Gastroesophageal sphincter (tissue), 4 donors: ENCODE results near the gene CHST15. TPM values are rescaled to one million over a fixed set of nuclear protein-coding genes. Genes with fewer than 3 reads are reported as not detected.
A peak's percentile ranks its signal among the peaks of the same experiment; 100 is the strongest.
"Not testable (repeated sequence)": the region's sequence is repeated elsewhere in the genome, so short reads cannot be mapped to it uniquely, and the experiment has no call there.

ENCODE experiments used
- ATAC-seq: fragments of 150-250 bp; one replicate; pipeline ENCODE4 v1.9.1; 2016; ENCODE audit warnings: mild to moderate bottlenecking, moderate library complexity
- H3K27ac ChIP-seq, 4 donors: fragments of 200-600 bp; sonication (generic) in 3 of 4; 1 replicate in 3 of 4; 2 replicates in 1 of 4; pipeline ENCODE4 v1.5.1; 2016 to 2019
- H3K27me3 ChIP-seq: fragments of 200-600 bp; sonication (generic); one replicate; pipeline ENCODE4 v1.5.1; 2019
- H3K36me3 ChIP-seq, 2 donors: fragments of 200-600 bp; sonication (generic); one replicate each; pipeline ENCODE4 v1.5.1; 2019; ENCODE audit warnings: control low read depth in 1 of 2
- H3K4me1 ChIP-seq, 3 donors: fragments of 200-600 bp; sonication (generic); 1 replicate in 2 of 3; 2 replicates in 1 of 3; pipeline ENCODE4 v1.5.1; 2016 to 2019; ENCODE audit warnings: control low read depth in 2 of 3
- H3K4me3 ChIP-seq, 2 donors: fragments of 200-600 bp; sonication (generic); one replicate each; pipeline ENCODE4 v1.5.1; 2019; ENCODE audit warnings: mild to moderate bottlenecking in 1 of 2, moderate library complexity in 1 of 2
- H3K9me3 ChIP-seq, 3 donors: fragments of 200-600 bp; sonication (generic); one replicate each; pipeline ENCODE4 v1.5.1; 2017 to 2019; ENCODE audit warnings: control low read depth in 2 of 3
- EP300 ChIP-seq: sonication (generic); formaldehyde crosslinking; IDR thresholded peaks from one replicate; pipeline ENCODE4 v1.6.1; 2017; ENCODE audit warnings: antibody characterized with exemption, mild to moderate bottlenecking
- POLR2A ChIP-seq, 2 donors: fragments of 450-650 bp; IDR thresholded peaks; one replicate each; pipeline ENCODE4 v1.6.1; 2017; ENCODE audit warnings: antibody characterized with exemption in 2 of 2, mild to moderate bottlenecking in 2 of 2, moderate library complexity in 1 of 2
- POLR2AphosphoS5 ChIP-seq: sonication (generic); formaldehyde crosslinking; IDR thresholded peaks from one replicate; pipeline ENCODE4 v1.6.1; 2017; ENCODE audit warnings: antibody characterized with exemption
- WGBS, 2 donors: methylation state at CpG; one replicate each; pipeline ENCODE4 v1.1.5; 2018; ENCODE audit warnings: low coverage in 1 of 2; 5-methylcytosine and 5-hydroxymethylcytosine counted together
- total RNA-seq, 4 donors: library from RNA; depleted of rRNA; stranded (reverse); fragments of >200 nt; gene quantifications; one replicate each; pipeline ENCODE4 v1.1.0, GENCODE V29; 2016
- TF ChIP-seq, protein P1 (sequence below), 4 experiments: fragments of 200-600 bp in 2 of 4; fragments of 450-650 bp in 2 of 4; sonication (generic) in 1 of 4; IDR thresholded peaks; one replicate each; pipeline ENCODE4 v1.5.1; 2017 to 2019; ENCODE audit warnings: antibody characterized with exemption in 4 of 4, mild to moderate bottlenecking in 2 of 4, moderate library complexity in 2 of 4

Gene CHST15
- total RNA-seq, 4 donors from 2014 or later, result 63.5 to 87.5 (median 74.3) TPM

DNA sequence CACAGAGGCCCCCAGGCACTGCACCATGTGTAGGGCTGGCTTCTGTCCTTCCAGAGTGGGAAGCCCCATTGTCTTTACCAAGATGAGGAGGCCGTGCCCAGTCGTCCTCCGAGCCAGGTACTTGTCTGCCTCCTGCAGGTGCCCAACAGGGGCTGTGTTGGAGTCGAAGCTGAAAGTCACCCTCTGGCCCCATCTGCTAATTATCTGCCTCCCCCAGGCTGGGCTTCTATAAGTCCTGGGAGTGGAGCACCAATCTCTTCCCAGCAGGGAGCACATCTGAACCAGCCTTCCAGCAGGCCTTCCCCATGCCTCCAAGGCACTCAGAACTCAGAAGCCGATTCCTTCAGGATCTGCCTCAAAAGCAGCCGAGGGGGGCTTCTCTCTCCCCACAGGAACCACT lies 11.6 kb upstream of the CHST15 start:
- H3K27me3 ChIP-seq, result no peaks in the 10 kb centered on the region
- no peak overlapping the region for H3K4me3 ChIP-seq
- H3K36me3 ChIP-seq, result no peaks in the 10 kb centered on the region
- H3K9me3 ChIP-seq, result no peaks in the 10 kb centered on the region
- 67% methylated on average over 1 of the region's 6 CpGs for WGBS, 2 donors
- TF ChIP-seq POLR2AphosphoS5, result no peak
- no peak for TF ChIP-seq POLR2A (IDR thresholded peaks at IDR 0.05)
- no peak for TF ChIP-seq EP300
- TF ChIP-seq, protein P1, sequence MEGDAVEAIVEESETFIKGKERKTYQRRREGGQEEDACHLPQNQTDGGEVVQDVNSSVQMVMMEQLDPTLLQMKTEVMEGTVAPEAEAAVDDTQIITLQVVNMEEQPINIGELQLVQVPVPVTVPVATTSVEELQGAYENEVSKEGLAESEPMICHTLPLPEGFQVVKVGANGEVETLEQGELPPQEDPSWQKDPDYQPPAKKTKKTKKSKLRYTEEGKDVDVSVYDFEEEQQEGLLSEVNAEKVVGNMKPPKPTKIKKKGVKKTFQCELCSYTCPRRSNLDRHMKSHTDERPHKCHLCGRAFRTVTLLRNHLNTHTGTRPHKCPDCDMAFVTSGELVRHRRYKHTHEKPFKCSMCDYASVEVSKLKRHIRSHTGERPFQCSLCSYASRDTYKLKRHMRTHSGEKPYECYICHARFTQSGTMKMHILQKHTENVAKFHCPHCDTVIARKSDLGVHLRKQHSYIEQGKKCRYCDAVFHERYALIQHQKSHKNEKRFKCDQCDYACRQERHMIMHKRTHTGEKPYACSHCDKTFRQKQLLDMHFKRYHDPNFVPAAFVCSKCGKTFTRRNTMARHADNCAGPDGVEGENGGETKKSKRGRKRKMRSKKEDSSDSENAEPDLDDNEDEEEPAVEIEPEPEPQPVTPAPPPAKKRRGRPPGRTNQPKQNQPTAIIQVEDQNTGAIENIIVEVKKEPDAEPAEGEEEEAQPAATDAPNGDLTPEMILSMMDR (IDR thresholded peaks at IDR 0.05), result no peak
- H3K4me1 ChIP-seq, result peaks cover 0 to 37% (median 19%) of the 10 kb centered on the region in 3 donors
- H3K27ac ChIP-seq, result peak overlapping the region; percentile 74 to 85 (median 80)
- no peak for ATAC-seq

DNA sequence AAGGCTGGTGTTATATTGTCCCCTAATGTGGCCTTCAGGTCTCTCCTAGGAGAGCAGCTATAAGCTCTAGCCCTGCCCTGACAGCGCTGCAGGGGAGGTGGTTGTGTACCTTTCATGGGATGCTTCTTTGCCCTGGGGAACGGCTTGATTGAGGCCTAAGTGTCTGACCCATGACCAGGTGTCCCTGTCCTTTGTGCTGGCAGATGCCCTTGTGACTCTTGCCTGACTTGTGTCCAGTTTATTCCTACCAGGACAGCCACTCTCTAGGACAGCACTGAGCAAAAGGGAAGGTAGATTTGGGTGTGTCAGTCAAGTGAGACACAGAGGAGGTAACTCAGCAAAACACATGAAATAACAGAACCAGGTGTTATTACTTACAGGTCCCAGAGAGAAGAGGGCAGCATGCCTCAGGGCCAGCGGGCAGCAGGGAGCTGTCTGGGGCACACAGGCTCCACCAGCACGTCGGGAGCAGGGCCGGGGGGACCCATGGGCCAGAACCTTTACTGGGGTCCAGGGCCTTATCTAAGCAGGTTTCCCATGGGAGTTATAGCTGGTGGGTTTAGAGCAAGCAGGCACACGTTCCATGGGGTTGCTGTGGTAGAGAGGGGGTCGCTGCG lies 10.7 kb upstream of the CHST15 start:
- no peak for ATAC-seq
- no peaks in the 10 kb centered on the region for H3K9me3 ChIP-seq
- H3K36me3 ChIP-seq, result no peaks in the 10 kb centered on the region
- H3K27ac ChIP-seq, result peak overlapping the region in 2 of 4 donors; percentile 80 to 81
- H3K4me1 ChIP-seq, result peaks cover 0 to 37% (median 19%) of the 10 kb centered on the region in 3 donors
- TF ChIP-seq EP300, result no peak
- TF ChIP-seq, protein P1 (IDR thresholded peaks at IDR 0.05), result no peak
- no peak for TF ChIP-seq POLR2AphosphoS5
- TF ChIP-seq POLR2A (IDR thresholded peaks at IDR 0.05), result no peak
- H3K27me3 ChIP-seq, result no peaks in the 10 kb centered on the region
- H3K4me3 ChIP-seq, result no peak overlapping the region
- 81 to 95% methylated on average over 3 to 4 of the region's 9 CpGs for WGBS, 2 donors

DNA sequence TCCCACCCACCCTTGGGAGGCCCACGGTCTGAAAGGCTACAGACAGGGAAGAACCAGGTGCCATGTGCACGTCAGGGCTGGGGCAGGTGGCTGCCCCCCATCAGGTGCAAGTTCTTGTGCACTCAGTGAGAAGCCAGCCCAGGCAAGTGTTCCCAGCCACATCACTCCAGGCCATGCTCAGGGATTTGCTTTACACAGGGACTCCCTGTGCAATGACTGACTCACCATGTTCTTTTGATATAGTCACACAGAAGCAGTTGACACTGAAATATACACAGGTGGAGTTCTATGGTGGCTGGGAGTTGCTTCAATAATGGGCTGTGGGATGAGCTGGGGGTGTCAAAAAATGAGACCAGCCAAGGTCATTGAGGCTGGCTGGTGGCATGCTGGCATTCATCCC lies 8.0 kb upstream of the CHST15 start:
- no CpG with 5 or more reads among the region's 2 CpGs for WGBS, 2 donors
- Histone ChIP-seq H3K9me3 (no peaks in the 10 kb centered on the region), H3K4me1 (peaks cover 0 to 30% (median 10%) of the 10 kb centered on the region in 3 donors), H3K4me3 (no peak overlapping the region), H3K27ac (no peak overlapping the region), H3K27me3 (no peaks in the 10 kb centered on the region), H3K36me3 (no peaks in the 10 kb centered on the region)
- ATAC-seq, result no peak
- TF ChIP-seq, protein P1 (IDR thresholded peaks at IDR 0.05), result no peak
- no peak for TF ChIP-seq POLR2AphosphoS5
- no peak for TF ChIP-seq EP300
- TF ChIP-seq POLR2A (IDR thresholded peaks at IDR 0.05), result no peak

DNA sequence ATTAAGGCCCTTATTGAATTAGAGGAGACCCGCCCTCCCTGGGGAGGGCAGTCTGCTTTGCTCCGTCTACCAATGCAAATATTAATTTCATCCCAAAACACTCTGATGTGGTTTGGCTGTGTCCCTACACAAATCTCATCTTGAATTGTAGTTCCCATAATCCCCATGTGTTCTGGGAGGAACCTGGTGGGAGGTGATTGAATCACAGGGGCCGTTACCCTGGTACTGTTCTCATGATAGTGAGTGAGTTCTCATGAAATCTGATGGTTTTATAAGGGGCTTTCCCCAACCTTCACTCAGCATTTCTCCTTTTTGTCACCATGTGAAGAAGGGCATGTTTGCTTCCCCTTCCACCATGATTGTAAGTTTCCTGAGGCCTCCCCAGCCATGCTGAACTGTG lies 7.3 kb upstream of the CHST15 start:
- peaks cover 0 to 28% (median 7%) of the 10 kb centered on the region in 3 donors for H3K4me1 ChIP-seq
- H3K36me3 ChIP-seq, H3K27me3 ChIP-seq, H3K27ac ChIP-seq, H3K9me3 ChIP-seq, ATAC-seq, H3K4me3 ChIP-seq: not testable (repeated sequence)
- 91 to 100% methylated on average over 2 to 3 of the region's 3 CpGs for WGBS, 2 donors

DNA sequence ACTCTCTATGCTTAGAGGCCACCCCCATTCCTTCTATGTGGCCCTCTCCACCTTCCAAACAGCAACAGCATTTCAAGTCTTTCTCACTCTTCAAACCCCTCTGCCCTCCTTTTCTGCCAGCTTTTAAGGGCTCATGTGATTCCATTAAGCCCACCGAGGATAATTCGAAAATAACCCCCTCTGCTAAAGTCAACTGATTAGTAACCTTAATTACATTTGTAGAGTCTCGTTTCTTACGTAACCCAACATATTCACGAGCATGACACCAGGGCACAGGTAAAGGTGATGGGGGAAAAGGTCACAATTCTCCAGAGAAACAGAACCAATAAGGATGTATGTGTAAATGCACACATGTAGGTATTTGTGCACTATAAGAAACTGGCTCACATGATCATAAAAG lies 6.7 kb upstream of the CHST15 start:
- WGBS, 2 donors, result 98% methylated on average over 5 of the region's 5 CpGs; no CpG with 5 or more reads in 1 of the 2 donors
- H3K27me3 ChIP-seq, result no peaks in the 10 kb centered on the region
- no peak for ATAC-seq
- peaks cover 0 to 28% (median 4%) of the 10 kb centered on the region in 3 donors for H3K4me1 ChIP-seq
- H3K4me3 ChIP-seq, result no peak overlapping the region
- no peak overlapping the region for H3K27ac ChIP-seq
- no peaks in the 10 kb centered on the region for H3K9me3 ChIP-seq
- H3K36me3 ChIP-seq, result no peaks in the 10 kb centered on the region
- TF ChIP-seq, protein P1 (IDR thresholded peaks at IDR 0.05), result no peak
- TF ChIP-seq POLR2AphosphoS5 (no peak), POLR2A (IDR thresholded peaks at IDR 0.05) (no peak), EP300 (no peak)
